Lower lobe of right lung (tissue), 2 donors: ENCODE results near the gene MAP2. TPM values are rescaled to one million over a fixed set of nuclear protein-coding genes. Genes with fewer than 3 reads are reported as not detected.

ENCODE experiments used
- ATAC-seq, 2 donors: fragments of 200-7000 bp; cut with Tn5 transposase; one replicate each; pipeline ENCODE4 v1.9.1; 2020 to 2022; ENCODE audit warnings: mild to moderate bottlenecking in 2 of 2, moderate library complexity in 2 of 2
- DNase-seq: peaks from one replicate; pipeline ENCODE4 v3.0.0-alpha.2; 2020
- H3K27ac ChIP-seq: fragments of 200-600 bp; one replicate; pipeline ENCODE4 v1.8.0; 2022
- H3K27me3 ChIP-seq: fragments of 200-600 bp; one replicate; pipeline ENCODE4 v1.8.0; 2022; ENCODE audit warnings: low read depth
- H3K36me3 ChIP-seq: fragments of 200-600 bp; one replicate; pipeline ENCODE4 v1.8.0; 2022; ENCODE audit warnings: mild to moderate bottlenecking
- H3K4me1 ChIP-seq: fragments of 200-600 bp; one replicate; pipeline ENCODE4 v1.8.0; 2022
- H3K4me3 ChIP-seq: fragments of 200-600 bp; one replicate; pipeline ENCODE4 v1.8.0; 2022; ENCODE audit warnings: mild to moderate bottlenecking
- H3K9me3 ChIP-seq: fragments of 200-600 bp; one replicate; pipeline ENCODE4 v1.8.0; 2022
- intact Hi-C: fragments of 100-400 bp; cut with DNase I; formaldehyde crosslinking; loops from one replicate; pipeline ENCODE4 v1.11.0; 2022
- total RNA-seq: library from RNA; stranded (reverse); fragmentation: NEBNext Ultra II Directional; extraction: Animal tissue kit (Norgen Biotek cat#: 25700); gene quantifications from one replicate; pipeline ENCODE4 v1.2.1, GENCODE V29; 2021
- TF ChIP-seq, protein P1 (sequence below): fragments of 200-600 bp; IDR thresholded peaks from one replicate; pipeline ENCODE4 v1.8.0; 2022; ENCODE audit warnings: antibody characterized with exemption, mild to moderate bottlenecking
- donor health status: DM: no; HTN: yes; CAD: no; lungs with severe emphysema.

MAP2 gene
- total RNA-seq, 1 donor from 2014 or later = 22.6 TPM

DNA sequence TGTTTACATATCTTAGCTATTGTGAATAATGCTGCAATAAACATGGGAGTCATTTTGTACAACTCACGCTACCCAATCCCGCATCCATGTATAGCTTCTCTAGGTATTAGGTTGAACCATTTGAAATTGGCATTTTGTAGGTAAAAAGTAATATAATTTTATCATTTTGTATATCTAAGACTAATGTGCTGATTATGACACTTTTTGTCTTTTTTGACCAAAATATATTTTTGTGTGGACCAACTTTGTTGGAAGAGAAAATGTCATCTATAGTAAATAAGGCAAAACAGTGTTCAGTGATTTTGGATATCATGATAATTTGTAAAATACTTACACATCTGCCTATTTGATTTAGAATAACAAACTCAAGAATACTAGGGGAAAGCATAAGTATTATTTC is 150.7 kb downstream of the MAP2 start:
- intact Hi-C loops = no loop called here
- TF ChIP-seq, protein P1, sequence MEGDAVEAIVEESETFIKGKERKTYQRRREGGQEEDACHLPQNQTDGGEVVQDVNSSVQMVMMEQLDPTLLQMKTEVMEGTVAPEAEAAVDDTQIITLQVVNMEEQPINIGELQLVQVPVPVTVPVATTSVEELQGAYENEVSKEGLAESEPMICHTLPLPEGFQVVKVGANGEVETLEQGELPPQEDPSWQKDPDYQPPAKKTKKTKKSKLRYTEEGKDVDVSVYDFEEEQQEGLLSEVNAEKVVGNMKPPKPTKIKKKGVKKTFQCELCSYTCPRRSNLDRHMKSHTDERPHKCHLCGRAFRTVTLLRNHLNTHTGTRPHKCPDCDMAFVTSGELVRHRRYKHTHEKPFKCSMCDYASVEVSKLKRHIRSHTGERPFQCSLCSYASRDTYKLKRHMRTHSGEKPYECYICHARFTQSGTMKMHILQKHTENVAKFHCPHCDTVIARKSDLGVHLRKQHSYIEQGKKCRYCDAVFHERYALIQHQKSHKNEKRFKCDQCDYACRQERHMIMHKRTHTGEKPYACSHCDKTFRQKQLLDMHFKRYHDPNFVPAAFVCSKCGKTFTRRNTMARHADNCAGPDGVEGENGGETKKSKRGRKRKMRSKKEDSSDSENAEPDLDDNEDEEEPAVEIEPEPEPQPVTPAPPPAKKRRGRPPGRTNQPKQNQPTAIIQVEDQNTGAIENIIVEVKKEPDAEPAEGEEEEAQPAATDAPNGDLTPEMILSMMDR = no peak

DNA sequence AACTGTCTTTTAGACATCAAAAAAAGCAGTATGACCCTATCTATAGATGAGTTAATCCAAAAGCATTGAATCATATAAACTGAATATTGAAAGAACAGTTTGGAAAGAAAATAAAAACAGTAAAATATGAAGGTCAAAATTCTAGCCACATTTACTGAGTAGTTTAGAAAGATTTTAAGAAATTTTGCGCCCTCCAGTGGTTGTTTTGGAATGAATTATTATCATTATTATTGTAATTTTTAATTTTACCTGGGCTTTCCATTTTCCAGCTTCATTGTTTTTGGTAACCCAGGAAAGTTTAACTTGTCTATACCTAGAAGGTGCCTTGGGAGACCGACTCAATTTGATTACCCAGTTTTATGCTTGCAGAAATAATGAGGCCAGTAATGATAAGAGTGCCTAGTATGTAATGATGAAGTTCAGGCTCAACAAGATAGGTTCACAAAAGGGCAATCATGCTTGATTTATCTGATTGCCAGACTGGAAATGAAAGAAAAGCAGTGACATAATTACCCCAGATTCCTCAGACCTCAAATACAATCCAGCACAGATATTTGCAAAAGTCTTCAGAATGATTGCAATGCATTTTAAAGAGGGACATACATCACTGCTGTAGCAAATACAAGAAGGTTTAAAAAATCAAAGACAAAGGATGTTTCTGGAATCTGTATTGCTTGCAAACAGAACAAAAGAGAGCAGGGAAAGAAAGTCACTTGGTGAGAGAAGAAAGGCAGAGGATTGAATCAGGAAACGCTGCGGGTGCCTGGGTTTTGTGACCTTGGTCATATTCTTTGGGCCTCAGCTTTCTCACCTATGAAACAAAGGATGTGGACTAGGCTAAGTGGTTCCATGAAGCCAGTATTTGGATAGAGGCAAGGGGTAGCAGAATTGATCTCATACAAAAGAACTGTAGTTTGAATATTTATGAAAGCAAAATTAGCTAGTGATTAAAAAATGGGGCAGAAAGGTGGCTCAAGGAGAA is 153.8 kb downstream of the MAP2 start:
- Histone ChIP-seq H3K4me3 (no peak overlapping the region), H3K9me3 (no peaks in the 10 kb centered on the region), H3K27me3 (no peaks in the 10 kb centered on the region), H3K27ac (no peak overlapping the region), H3K4me1 (no peaks in the 10 kb centered on the region), H3K36me3 (no peaks in the 10 kb centered on the region)
- intact Hi-C loops = no loop called here
- TF ChIP-seq, protein P1 = peak; percentile 47
- DNase-seq (no peak), ATAC-seq (no peak)

More for the DNA sequence above, 150.7 kb downstream of the MAP2 start:
- H3K9me3 ChIP-seq = no peaks in the 10 kb centered on the region
- no peaks in the 10 kb centered on the region for H3K27me3 ChIP-seq
- H3K36me3 ChIP-seq = no peaks in the 10 kb centered on the region
- H3K4me3 ChIP-seq = no peak overlapping the region
- H3K4me1 ChIP-seq = no peaks in the 10 kb centered on the region
- no peak for DNase-seq
- no peak for ATAC-seq
- no peak overlapping the region for H3K27ac ChIP-seq

DNA sequence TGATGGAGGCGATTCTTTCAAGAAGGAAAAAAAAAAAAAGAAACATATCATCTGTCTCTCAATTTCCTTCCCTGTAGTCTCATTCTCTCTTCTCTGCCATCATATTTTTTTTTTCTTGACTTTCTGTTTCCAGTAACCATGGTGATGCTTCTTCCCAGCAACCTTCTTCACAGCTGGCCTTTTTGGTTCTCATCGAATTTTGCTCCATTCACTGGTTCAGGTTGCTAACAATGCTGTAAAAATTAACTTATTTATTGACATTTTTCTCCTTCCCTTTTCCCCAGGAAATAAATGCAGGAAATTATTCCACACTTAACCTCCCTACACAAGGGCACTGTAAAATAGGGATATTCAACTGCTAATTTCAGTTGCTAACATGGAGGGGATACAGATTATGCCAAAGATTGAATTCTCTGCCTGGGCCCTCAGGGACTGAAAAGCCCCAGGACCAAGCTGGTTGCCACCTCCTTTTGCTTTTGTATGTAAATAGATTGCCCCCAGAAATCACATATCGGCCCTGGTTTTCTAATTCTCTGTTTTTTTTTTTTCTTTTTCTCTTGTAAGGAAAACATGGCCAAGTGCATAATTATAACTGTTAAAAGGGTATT is 154.7 kb downstream of the MAP2 start:
- no peaks in the 10 kb centered on the region for H3K9me3 ChIP-seq
- no peak overlapping the region for H3K27ac ChIP-seq
- DNase-seq = no peak
- ATAC-seq = no peak
- no peaks in the 10 kb centered on the region for H3K36me3 ChIP-seq
- no peak overlapping the region for H3K4me3 ChIP-seq
- H3K27me3 ChIP-seq = no peaks in the 10 kb centered on the region
- H3K4me1 ChIP-seq = no peaks in the 10 kb centered on the region
- TF ChIP-seq, protein P1 = no peak
- intact Hi-C loops = no loop called here

DNA sequence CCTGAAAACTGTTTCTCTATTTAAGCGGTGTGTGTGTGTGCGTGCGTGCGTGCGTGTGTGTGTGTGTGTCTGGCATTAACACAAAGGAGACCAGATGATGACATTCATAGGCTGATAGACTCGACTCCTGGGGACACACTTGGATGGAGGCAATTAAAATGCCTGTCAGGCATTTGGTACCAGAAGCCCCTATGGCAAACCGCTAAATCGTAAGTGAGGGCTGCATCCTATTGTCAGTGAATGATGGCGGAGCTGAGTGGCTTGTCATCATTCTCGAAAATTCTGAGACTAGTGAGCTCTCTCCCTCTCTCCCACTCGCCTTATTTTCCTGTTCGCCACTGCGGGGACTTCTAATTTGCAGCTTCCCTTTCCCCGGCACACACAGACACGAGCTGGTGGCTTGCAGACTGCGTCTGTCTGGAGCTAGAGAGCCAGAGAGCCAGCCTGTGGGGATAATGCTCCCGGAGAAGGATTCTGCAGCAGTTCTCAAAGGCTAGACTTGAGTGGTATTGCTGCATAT is 155.4 kb downstream of the MAP2 start:
- intact Hi-C loops = no loop called here
- H3K27me3 ChIP-seq = no peaks in the 10 kb centered on the region
- TF ChIP-seq, protein P1 = no peak
- no peak overlapping the region for H3K27ac ChIP-seq
- DNase-seq (no peak), ATAC-seq (no peak)
- H3K36me3 ChIP-seq = no peaks in the 10 kb centered on the region
- H3K9me3 ChIP-seq = no peaks in the 10 kb centered on the region
- peak overlapping the region; percentile 37 for H3K4me3 ChIP-seq
- H3K4me1 ChIP-seq = no peaks in the 10 kb centered on the region

DNA sequence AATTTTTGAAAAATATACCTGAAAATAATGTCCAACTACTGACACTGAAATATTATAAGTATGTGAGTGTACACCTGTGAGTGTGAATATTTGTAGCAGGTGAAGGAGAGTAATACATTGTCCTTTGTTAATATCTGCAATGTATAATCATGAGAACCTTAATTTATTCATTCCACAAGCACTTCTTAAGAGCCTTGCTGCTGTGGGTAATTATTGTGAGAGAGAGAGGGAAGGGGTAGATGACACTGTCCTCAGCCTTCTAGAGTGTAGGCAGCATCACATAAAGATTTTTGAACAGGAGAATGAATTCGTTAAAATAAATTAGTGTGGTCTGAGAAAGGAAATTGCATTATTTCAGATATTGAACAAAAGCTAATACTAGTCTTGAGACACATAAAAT is 157.2 kb downstream of the MAP2 start:
- intact Hi-C loops = no loop called here
- Histone ChIP-seq H3K9me3 (no peaks in the 10 kb centered on the region), H3K27ac (no peak overlapping the region), H3K4me3 (no peak overlapping the region), H3K36me3 (no peaks in the 10 kb centered on the region), H3K4me1 (no peaks in the 10 kb centered on the region), H3K27me3 (no peaks in the 10 kb centered on the region)
- TF ChIP-seq, protein P1 = no peak
- no peak for ATAC-seq
- DNase-seq = no peak
